Measurements from ENCODE around the gene SIPA1L3.
A peak's percentile ranks its signal among the peaks of the same experiment; 100 is the strongest.
"Not testable (repeated sequence)": the region's sequence is repeated elsewhere in the genome, so short reads cannot be mapped to it uniquely, and the experiment has no call there.

SIPA1L3 gene

DNA sequence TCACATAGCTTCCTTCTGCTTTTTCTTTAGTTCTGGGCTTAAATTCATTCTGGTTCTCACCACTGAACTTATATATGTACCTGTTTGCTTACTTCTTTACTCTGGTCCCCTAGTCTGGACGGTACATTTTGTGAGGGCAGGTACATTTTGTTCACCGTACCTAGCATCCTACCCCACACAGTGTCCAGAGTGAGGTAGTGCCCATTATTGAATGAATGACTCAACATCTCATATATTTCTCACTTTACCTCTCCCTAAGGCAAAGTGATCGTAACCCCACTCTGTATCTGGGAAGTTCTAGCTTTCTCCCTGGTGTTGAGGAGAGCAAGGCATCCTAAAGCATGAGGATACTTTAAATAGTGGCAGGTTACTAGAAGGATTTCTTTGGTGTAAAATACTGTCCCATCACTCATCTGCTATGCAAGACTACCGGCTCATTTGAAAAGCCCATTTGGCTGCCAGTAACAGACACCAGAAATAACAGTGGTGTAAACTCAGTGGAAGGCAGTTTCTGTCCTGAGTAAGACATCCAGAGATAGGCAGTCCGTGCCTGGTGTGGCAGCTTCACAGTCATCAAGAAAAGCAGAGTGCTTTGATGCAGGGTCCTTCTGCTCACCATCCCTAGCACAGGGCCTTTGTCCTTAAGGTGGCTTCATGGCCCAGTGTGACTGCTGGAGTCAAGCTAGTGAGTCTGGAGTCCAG is 111.8 kb downstream of the SIPA1L3 start:
- no peak for FAIRE-seq
- DNase-seq (ENCODE audit: low spot score) = no peak

GRCh38 chr19:38019396-38019724 is 112.4 kb downstream of the SIPA1L3 start:
- no peak for FAIRE-seq

GRCh38 chr19:38020311-38020710 is 113.3 kb downstream of the SIPA1L3 start:
- no peak for DNase-seq (ENCODE audit: low spot score)
- no peak for FAIRE-seq

More at GRCh38 chr19:38019396-38019724, 112.4 kb downstream of the SIPA1L3 start:
- DNase-seq (ENCODE audit: low spot score) = no peak

GRCh38 chr19:38021352-38021751 is 114.3 kb downstream of the SIPA1L3 start:
- FAIRE-seq (no peak), DNase-seq (ENCODE audit: low spot score) (no peak)

- no peak for FAIRE-seq
Observed at GRCh38 chr19:38022791-38023670, 116.0 kb downstream of the SIPA1L3 start.

GRCh38 chr19:38023671-38024541 is 116.9 kb downstream of the SIPA1L3 start:
- no peak for FAIRE-seq

More at GRCh38 chr19:38022791-38023670, 116.0 kb downstream of the SIPA1L3 start:
- DNase-seq (ENCODE audit: low spot score) = no peak

GRCh38 chr19:38024992-38025908 is 118.2 kb downstream of the SIPA1L3 start:
- DNase-seq (ENCODE audit: low spot score) = no peak
- no peak for FAIRE-seq

More at GRCh38 chr19:38023671-38024541, 116.9 kb downstream of the SIPA1L3 start:
- DNase-seq (ENCODE audit: low spot score) = no peak

GRCh38 chr19:38025909-38026307 is 118.9 kb downstream of the SIPA1L3 start:
- FAIRE-seq = no peak
- no peak for DNase-seq (ENCODE audit: low spot score)

GRCh38 chr19:38028913-38029510 is 122.0 kb downstream of the SIPA1L3 start:
- FAIRE-seq (no peak), DNase-seq (ENCODE audit: low spot score) (no peak)

GRCh38 chr19:38030001-38030400 is 123.0 kb downstream of the SIPA1L3 start:
- DNase-seq (ENCODE audit: low spot score); FAIRE-seq: not testable (repeated sequence)

DNA sequence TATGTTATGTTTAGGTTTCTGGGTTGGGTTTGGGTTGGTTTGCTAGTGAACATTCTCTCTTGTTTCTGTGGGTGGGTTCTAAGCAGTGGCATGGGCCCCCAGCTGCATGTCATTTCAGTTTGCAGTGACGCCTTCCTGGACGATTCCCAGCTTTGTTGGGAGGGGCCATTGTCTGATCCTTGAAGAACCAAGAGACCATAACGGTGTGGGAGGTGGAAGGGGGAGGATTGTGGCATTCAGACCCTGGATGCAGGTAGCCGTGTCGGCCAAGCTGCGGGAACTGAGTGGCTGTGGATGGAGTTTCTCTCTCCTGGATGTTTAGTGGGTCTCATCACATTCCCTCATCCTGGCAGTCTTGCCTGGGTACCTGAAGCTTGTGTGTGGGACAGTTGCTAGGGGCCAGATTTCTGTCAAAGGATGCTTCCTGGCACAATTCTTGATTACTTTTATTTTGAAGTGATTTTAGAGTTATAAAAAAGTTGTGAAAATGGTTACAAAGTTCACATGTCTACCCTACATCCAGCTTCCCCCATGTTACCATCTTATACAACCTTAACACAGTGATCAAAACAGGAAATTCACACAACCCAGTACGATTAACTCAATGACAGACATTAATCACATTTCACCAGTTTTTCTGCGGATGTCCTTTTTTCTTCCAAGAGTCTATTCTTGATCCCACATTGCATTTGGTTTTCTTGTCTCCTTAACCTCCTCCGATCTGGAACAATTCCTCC is 123.8 kb downstream of the SIPA1L3 start:
- FAIRE-seq (no peak), DNase-seq (ENCODE audit: low spot score) (no peak)

GRCh38 chr19:38031423-38031770 is 124.4 kb downstream of the SIPA1L3 start:
- peak; percentile 50 for DNase-seq (ENCODE audit: low spot score)

GRCh38 chr19:38032151-38032550 is 125.1 kb downstream of the SIPA1L3 start:
- FAIRE-seq = no peak
- no peak for DNase-seq (ENCODE audit: low spot score)

More at GRCh38 chr19:38031423-38031770, 124.4 kb downstream of the SIPA1L3 start:
- FAIRE-seq = no peak

DNA sequence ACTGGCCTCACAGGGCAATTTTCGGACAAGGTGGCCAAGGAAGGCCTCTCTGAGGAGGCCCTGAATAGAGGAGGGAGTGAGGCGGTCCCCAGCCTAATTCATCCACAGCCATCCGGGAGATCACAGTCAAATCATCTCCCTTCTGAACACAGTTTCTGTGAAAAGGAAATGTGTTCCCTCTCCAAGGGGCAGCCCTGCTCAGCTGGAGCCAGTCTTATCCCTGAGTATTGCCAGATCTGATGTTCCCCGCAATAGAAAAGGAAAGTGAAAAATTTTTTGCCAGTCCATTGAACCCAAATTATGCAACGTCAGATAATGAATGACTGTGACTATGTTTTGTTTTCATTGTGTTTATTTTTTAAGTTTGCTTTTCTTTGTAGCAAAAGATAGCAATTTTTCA is 125.9 kb downstream of the SIPA1L3 start:
- no peak for FAIRE-seq
- DNase-seq (ENCODE audit: low spot score) = no peak

DNA sequence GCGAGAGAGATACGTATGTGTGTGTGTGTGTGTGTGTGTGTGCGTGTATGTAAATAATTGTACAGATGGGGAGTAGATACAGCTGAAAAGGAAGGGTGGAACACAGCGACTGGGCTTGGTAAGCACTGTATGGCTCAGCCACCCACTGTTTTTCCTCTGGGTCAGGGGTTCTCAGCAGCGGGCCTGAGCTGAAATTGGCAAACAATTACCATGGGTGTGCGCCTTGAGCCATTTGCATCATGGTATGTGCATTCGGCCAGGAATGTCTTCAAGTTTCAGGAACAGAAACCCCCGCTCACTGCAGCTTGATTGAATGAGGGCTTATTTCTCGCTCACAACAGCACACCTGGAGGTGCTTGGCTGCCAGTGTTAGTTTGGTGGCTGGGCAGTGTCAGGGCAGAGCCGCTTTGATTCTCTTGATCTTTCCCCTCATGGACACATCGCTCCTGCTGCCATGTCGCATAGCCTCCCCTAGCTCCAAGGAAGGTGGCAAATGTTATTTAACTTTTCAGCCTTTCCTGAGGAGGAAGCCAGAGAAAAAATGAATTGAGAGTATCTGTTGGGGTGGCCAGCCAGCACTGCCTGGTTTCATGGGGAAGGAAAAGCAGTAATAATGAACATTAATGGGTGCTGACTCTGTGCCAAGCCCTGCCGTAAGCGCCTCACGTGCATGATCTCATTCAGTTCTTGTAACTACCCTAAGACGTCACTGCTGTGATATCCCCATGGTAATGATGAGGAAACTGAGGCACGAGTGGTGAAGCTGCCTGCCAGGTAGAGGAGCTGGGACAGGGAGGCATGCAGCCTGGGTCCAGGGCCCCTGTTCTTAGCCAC is 126.9 kb downstream of the SIPA1L3 start:
- FAIRE-seq (no peak), DNase-seq (ENCODE audit: low spot score) (no peak)

GRCh38 chr19:38034492-38034860 is 127.5 kb downstream of the SIPA1L3 start:
- FAIRE-seq (no peak), DNase-seq (ENCODE audit: low spot score) (peak; percentile 25)

DNA sequence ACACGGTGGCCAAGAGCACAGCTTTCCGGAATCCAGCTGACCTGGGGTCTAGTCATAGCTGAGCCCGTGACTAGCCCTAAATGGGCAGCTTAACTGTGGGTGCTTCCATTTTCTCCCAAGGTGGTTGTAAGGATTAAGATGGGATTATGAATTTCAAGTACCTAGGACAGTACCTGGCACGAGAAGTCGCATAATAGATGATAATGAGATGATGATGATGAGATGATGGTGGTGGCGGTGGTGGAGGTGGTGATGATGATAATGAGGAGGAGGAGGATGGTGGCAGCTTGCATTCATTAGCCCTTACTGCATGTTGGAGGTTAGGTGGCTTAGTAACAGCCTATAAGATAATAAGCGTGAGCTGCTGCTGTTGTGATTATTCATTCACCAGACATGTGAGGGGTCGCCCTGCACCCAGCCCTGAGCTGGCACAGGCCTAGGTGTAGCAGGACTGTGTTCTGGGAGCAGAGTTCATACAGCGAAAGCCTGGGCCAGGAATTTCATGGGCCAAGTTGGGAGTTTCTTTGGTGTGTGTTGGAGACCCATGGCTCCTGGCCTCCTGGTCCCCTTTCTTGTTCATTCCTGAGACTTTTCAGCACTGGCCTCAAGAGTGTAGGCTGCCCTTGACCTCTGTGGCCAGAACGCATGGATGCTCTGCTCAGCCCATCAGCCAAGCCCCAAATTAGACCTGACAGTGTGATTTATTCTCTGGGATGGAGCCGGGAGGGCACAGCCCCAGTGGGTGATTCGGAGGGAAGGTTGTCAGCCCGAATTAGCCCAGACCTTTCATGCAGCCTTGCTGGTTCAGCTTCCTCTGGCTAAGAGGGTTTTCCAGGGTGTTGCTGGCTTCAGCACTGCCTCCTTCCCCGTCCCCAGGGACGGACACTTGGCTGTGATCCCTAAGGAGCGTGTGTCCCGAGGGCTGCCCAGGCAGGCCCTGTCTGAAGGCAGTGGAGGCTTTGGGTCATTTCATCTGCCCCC is 128.8 kb downstream of the SIPA1L3 start:
- peak; percentile 63 for DNase-seq (ENCODE audit: low spot score)
- no peak for FAIRE-seq
